WERI-Rb-1 (cell line): Measurements from ENCODE around the gene DPM2.

Experiments
- DNase-seq: peaks from one replicate; pipeline ENCODE4 v3.0.0-alpha.2; 2020
- H3K27ac ChIP-seq: fragments of 250-450 bp; sonication (Bioruptor Pico); 2 replicates; pipeline ENCODE4 v1.5.1; 2020; ENCODE audit warnings: mild to moderate bottlenecking, moderate library complexity
- H3K27me3 ChIP-seq: fragments of 250-450 bp; sonication (Bioruptor Pico); 2 replicates; pipeline ENCODE4 v1.5.1; 2021; ENCODE audit warnings: mild to moderate bottlenecking, low read depth, moderate library complexity; ENCODE audit not compliant: insufficient read depth, severe bottlenecking
- H3K36me3 ChIP-seq: fragments of 250-450 bp; sonication (Bioruptor Pico); 2 replicates; pipeline ENCODE4 v1.5.1; 2020; ENCODE audit warnings: mild to moderate bottlenecking, moderate library complexity
- H3K4me3 ChIP-seq: 2 replicates; pipeline ENCODE4 v1.5.1; 2011; ENCODE audit warnings: low read depth, mild to moderate bottlenecking, control low read depth, low read length
- H3K9me3 ChIP-seq: fragments of 250-450 bp; sonication (Bioruptor Pico); 2 replicates; pipeline ENCODE4 v1.5.1; 2021; ENCODE audit warnings: mild to moderate bottlenecking, moderate library complexity; ENCODE audit not compliant: severe bottlenecking
- CTCF ChIP-seq: IDR thresholded peaks from 2 replicates; pipeline ENCODE4 v1.5.1; 2011; ENCODE audit warnings: low read depth, mild to moderate bottlenecking, control low read depth, inconsistent platforms, low read length

Gene DPM2

GRCh38 chr9:127960410-127961154 lies 22.9 kb upstream of the DPM2 start:
- no peak overlapping the region for H3K4me3 ChIP-seq
- peak overlapping the region; percentile 28 for H3K27ac ChIP-seq
- no peak for TF ChIP-seq CTCF
- peaks cover 3% of the 10 kb centered on the region for H3K9me3 ChIP-seq
- no peak for DNase-seq
- H3K36me3 ChIP-seq = peaks cover 19% of the 10 kb centered on the region; the same call in 1 of the 2 replicates
- H3K27me3 ChIP-seq = no peaks in the 10 kb centered on the region

GRCh38 chr9:127959841-127960409 lies 22.3 kb upstream of the DPM2 start:
- no peak for DNase-seq
- TF ChIP-seq CTCF = no peak
- no peaks in the 10 kb centered on the region for H3K27me3 ChIP-seq
- H3K36me3 ChIP-seq = peaks cover 19% of the 10 kb centered on the region; the same call in 1 of the 2 replicates
- peak overlapping the region; percentile 28; the same call in 1 of the 2 replicates for H3K27ac ChIP-seq
- H3K9me3 ChIP-seq = peaks cover 3% of the 10 kb centered on the region
- no peak overlapping the region for H3K4me3 ChIP-seq

- no peak for DNase-seq
- no peak overlapping the region for H3K4me3 ChIP-seq
- no peaks in the 10 kb centered on the region for H3K27me3 ChIP-seq
- H3K27ac ChIP-seq = no peak overlapping the region
- H3K9me3 ChIP-seq = peaks cover 3% of the 10 kb centered on the region
- TF ChIP-seq CTCF = no peak
- peaks cover 19% of the 10 kb centered on the region; the same call in 1 of the 2 replicates for H3K36me3 ChIP-seq
These were observed 21.7 kb upstream of the DPM2 start for GRCh38 chr9:127959398-127959797.

- Histone ChIP-seq H3K27ac (no peak overlapping the region), H3K9me3 (peaks cover 3% of the 10 kb centered on the region), H3K27me3 (no peaks in the 10 kb centered on the region), H3K36me3 (peaks cover 17% of the 10 kb centered on the region; the same call in 1 of the 2 replicates), H3K4me3 (no peak overlapping the region)
- TF ChIP-seq CTCF = no peak
- no peak for DNase-seq
These were observed 21.1 kb upstream of the DPM2 start for GRCh38 chr9:127958728-127959127.

- no peak overlapping the region for H3K4me3 ChIP-seq
- no peaks in the 10 kb centered on the region for H3K27me3 ChIP-seq
- peaks cover 16% of the 10 kb centered on the region for H3K36me3 ChIP-seq
- no peak overlapping the region for H3K27ac ChIP-seq
- peaks cover 3% of the 10 kb centered on the region for H3K9me3 ChIP-seq
- peak; percentile 70 for TF ChIP-seq CTCF
- DNase-seq = peak; percentile 83
These were observed 17.8 kb upstream of the DPM2 start for GRCh38 chr9:127955294-127956015.
